HEK293T (cell line): Measurements from ENCODE around the gene HPF1.
A peak's percentile ranks its signal among the peaks of the same experiment; 100 is the strongest.
"Not testable (repeated sequence)": the region's sequence is repeated elsewhere in the genome, so short reads cannot be mapped to it uniquely, and the experiment has no call there.

Experiments
- CTCF ChIA-PET: fragments of 350-600 bp; formaldehyde crosslinking; extraction: SDS; loops from one replicate; lab custom pipeline; 2021; ENCODE audit warnings: antibody characterized with exemption, inconsistent platforms; lab: Yijun Ruan, JAX
- POLR2A ChIA-PET: fragments of 350-600 bp; formaldehyde crosslinking; extraction: SDS; loops from one replicate; lab custom pipeline; 2020; ENCODE audit warnings: antibody characterized with exemption, inconsistent platforms; lab: Yijun Ruan, JAX
- DNase-seq: peaks from one replicate; pipeline ENCODE4 v3.0.0; 2012; ENCODE audit warnings: mixed read lengths; ENCODE audit errors: extremely low spot score
- ARNT ChIP-seq: fragments of 450-650 bp; IDR thresholded peaks from 2 replicates; pipeline ENCODE4 v1.6.1; 2017; ENCODE audit warnings: mild to moderate bottlenecking
- BHLHE40 ChIP-seq: fragments of 450-650 bp; IDR thresholded peaks from 2 replicates; pipeline ENCODE4 v1.6.1; 2016; ENCODE audit warnings: mild to moderate bottlenecking, moderate library complexity, borderline replicate concordance
- CTBP1 ChIP-seq: fragments of 450-650 bp; IDR thresholded peaks from 2 replicates; pipeline ENCODE4 v1.6.1; 2016; ENCODE audit warnings: borderline replicate concordance
- ELF4 ChIP-seq: fragments of 450-650 bp; IDR thresholded peaks from 2 replicates; pipeline ENCODE4 v1.6.1; 2017; ENCODE audit warnings: antibody characterized with exemption
- FOXA1 ChIP-seq: fragments of 450-650 bp; IDR thresholded peaks from 2 replicates; pipeline ENCODE4 v1.6.1; 2016; ENCODE audit warnings: mild to moderate bottlenecking
- FOXK2 ChIP-seq: fragments of 450-650 bp; IDR thresholded peaks from 2 replicates; pipeline ENCODE4 v1.6.1; 2016; ENCODE audit warnings: mild to moderate bottlenecking
- FOXM1 ChIP-seq: fragments of 450-650 bp; IDR thresholded peaks from 2 replicates; pipeline ENCODE4 v1.6.1; 2017; ENCODE audit warnings: mild to moderate bottlenecking, borderline replicate concordance
- HDGF ChIP-seq: fragments of 450-650 bp; IDR thresholded peaks from 2 replicates; pipeline ENCODE4 v1.6.1; 2017; ENCODE audit warnings: antibody characterized with exemption, borderline replicate concordance
- L3MBTL2 ChIP-seq: fragments of 450-650 bp; conservative IDR thresholded peaks from 2 replicates; pipeline ENCODE4 v1.6.1; 2016; ENCODE audit warnings: mild to moderate bottlenecking
- LEF1 ChIP-seq: fragments of 450-650 bp; IDR thresholded peaks from 2 replicates; pipeline ENCODE4 v1.6.1; 2017; ENCODE audit warnings: mild to moderate bottlenecking, borderline replicate concordance
- NFRKB ChIP-seq: fragments of 450-650 bp; IDR thresholded peaks from 2 replicates; pipeline ENCODE4 v1.6.1; 2016; ENCODE audit warnings: mild to moderate bottlenecking, moderate library complexity
- SP1 ChIP-seq: fragments of 450-650 bp; IDR thresholded peaks from 2 replicates; pipeline ENCODE4 v1.6.1; 2017
- SUZ12 ChIP-seq: fragments of 450-650 bp; IDR thresholded peaks from 2 replicates; pipeline ENCODE4 v1.6.1; 2016; ENCODE audit warnings: mild to moderate bottlenecking
- TARDBP ChIP-seq: fragments of 450-650 bp; IDR thresholded peaks from 2 replicates; pipeline ENCODE4 v1.6.1; 2016
- ZNF384 ChIP-seq: fragments of 450-650 bp; IDR thresholded peaks from 2 replicates; pipeline ENCODE4 v1.6.1; 2016
- TF ChIP-seq, protein P1 (sequence below): fragments of 450-650 bp; IDR thresholded peaks from 2 replicates; pipeline ENCODE4 v1.6.1; 2016

The HPF1 gene

DNA sequence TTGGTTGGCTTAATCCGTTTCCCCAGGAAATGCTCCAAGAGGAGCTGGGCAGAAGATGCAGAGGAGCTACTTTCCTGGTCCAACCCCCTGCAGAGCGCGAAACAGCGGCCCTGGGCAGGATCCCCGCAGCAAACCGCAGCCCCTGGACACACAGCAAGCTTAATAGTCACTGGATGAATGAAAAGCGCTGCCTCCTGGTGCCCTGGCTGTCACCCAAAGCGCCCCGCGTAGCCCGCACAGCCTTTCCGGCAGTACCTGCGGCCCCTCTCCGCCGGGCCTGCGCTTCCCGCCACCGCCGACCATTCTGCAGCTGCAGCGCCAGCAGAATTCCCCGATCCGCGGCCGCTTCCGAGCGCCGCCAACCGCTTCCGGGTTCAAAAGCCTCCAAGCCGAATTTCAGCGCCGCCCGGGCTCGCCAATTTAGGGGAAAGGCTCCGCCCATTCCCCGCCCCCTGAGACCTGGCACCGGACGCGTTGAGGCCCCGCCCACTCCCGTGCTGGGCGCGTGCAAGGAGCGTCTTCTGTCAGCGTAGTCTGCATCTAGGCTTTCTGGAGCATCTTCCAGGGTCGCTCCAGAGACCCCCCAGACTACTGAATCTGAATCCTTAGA is at the start of gene HPF1:
TSS of gene HPF1 (minus strand) at position 370 of the 610 bp plus-strand sequence. CDS start at position 303, 67 bp downstream.
- POLR2A ChIA-PET = interaction anchor here (0.7 to 1.2 kb wide), 8 partner anchors 8 to 349 kb away, joined by 3 to 10 read pairs (median 4); partner anchors contain the start of genes CLCN3 and NEK1
- no peak for TF ChIP-seq HDGF
- TF ChIP-seq, protein P1, sequence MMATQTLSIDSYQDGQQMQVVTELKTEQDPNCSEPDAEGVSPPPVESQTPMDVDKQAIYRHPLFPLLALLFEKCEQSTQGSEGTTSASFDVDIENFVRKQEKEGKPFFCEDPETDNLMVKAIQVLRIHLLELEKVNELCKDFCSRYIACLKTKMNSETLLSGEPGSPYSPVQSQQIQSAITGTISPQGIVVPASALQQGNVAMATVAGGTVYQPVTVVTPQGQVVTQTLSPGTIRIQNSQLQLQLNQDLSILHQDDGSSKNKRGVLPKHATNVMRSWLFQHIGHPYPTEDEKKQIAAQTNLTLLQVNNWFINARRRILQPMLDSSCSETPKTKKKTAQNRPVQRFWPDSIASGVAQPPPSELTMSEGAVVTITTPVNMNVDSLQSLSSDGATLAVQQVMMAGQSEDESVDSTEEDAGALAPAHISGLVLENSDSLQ = no peak
- TF ChIP-seq FOXA1 = no peak
- peak; percentile 70; the same call in 1 of the 2 replicates for TF ChIP-seq ELF4
- TF ChIP-seq CTBP1 = no peak
- TF ChIP-seq L3MBTL2 = peak; percentile 30; the same call in 1 of the 2 replicates
- no peak for TF ChIP-seq TARDBP
- no peak for TF ChIP-seq FOXM1
- no peak for TF ChIP-seq LEF1
- TF ChIP-seq ARNT = no peak
- TF ChIP-seq SP1 = 0 out of 2 replicates have a peak, but pooled peaks have one; percentile 25
- no peak for TF ChIP-seq SUZ12
- no peak for TF ChIP-seq ZNF384
- TF ChIP-seq NFRKB = no peak
- no peak for TF ChIP-seq FOXK2
- no peak for TF ChIP-seq BHLHE40
- CTCF ChIA-PET = interaction anchor here (0.7 to 1.0 kb wide), 2 partner anchors 34 to 138 kb away, joined by 3 to 4 read pairs; partner anchors contain the start of gene CLCN3
- peak; percentile 95 for DNase-seq

DNA sequence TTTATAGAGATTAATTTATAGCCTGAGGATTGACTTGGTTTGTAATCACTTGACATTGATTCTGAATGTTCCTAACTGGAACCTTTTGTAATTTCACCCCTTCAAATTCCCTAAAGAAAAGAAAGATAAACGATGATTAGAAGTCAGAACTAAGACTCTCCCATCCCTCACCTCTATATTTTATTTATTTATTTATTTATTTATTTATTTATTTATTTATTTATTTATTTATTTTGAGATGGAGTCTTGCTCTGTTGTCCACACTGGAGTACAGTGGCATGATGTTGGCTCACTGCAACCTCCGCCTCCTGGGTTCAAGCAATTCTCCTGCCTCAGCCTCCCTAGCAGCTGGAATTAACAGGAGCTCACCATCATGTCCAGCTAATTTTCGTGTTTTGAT is 49.0 kb upstream of the HPF1 start:
- POLR2A ChIA-PET, CTCF ChIA-PET, DNase-seq: not testable (repeated sequence)

DNA sequence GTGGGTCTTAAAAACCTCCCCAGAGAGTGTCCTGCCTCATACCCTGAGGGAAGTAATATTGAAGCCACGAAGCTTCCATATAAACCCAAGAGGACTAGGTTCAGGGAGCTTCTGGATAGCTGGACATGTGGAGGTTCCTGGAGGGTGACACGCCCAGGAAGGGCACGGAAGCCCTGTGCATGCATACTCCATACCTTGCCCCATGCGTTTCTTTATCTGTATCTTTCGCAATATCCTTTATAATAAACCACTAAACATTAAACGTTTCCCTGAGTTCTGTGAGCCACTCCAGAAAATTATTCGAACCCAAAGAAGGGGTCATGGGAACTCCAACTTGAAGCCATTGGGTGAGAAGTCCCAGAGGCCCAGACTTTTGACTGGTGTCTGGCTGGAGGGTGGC is 45.7 kb upstream of the HPF1 start:
- CTCF ChIA-PET = no interaction called here
- POLR2A ChIA-PET = no interaction called here
- no peak for DNase-seq
- TF ChIP-seq SP1 (no peak), ARNT (no peak), BHLHE40 (no peak), ZNF384 (no peak), FOXM1 (no peak), FOXA1 (no peak), L3MBTL2 (no peak)
- TF ChIP-seq, protein P1 = no peak

DNA sequence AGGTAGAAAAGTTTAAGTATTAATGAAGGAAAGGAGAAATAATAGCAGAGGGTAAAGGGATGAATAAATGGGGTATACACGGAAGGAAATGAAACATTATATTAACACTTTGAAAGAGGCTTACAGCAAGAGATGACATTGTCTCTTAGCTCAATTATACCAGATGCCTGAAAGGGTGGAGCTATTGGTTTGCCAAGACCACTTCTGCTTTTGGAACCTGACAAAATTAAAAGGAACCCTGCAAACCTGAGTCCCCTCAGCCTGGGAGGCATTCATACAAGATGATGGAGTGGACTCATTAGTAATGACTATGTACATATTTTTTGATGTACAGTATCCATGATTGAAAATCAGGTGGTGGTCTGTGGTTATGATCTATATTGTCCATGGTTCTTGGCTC is 45.1 kb upstream of the HPF1 start:
- CTCF ChIA-PET = no interaction called here
- TF ChIP-seq NFRKB = no peak
- no peak for TF ChIP-seq SP1
- TF ChIP-seq TARDBP = no peak
- TF ChIP-seq ELF4 = no peak
- TF ChIP-seq FOXK2 = no peak
- no peak for TF ChIP-seq LEF1
- no peak for TF ChIP-seq HDGF
- TF ChIP-seq L3MBTL2 = no peak
- TF ChIP-seq ZNF384 = no peak
- TF ChIP-seq, protein P1 = no peak
- no peak for TF ChIP-seq FOXA1
- no peak for TF ChIP-seq BHLHE40
- TF ChIP-seq CTBP1 = no peak
- TF ChIP-seq FOXM1 = no peak
- TF ChIP-seq ARNT = no peak
- TF ChIP-seq SUZ12 = no peak
- POLR2A ChIA-PET = no interaction called here
- DNase-seq = no peak

DNA sequence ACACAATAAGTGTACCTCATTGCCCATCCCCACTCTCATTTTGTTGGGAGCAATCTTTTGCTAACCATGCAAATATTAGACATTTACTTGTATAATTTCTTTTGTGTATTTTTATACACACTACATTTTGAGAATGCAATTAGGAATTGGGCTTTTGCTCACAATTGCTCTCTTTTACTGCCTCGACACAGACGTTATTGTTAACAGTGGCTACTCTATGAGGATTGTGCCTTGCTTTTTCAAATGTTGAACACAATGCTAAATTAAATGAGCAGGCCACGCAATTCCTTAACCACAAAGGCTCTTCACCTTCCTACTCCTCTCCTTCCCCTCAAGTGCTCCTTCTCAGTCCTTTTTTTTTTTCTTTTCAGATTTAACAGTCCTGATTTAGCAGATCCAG is 42.8 kb upstream of the HPF1 start:
- ChIA-PET CTCF (no interaction called here), POLR2A (no interaction called here)
- no peak for DNase-seq
- no peak for TF ChIP-seq SUZ12
- TF ChIP-seq TARDBP = no peak
- no peak for TF ChIP-seq LEF1
- TF ChIP-seq NFRKB = no peak

DNA sequence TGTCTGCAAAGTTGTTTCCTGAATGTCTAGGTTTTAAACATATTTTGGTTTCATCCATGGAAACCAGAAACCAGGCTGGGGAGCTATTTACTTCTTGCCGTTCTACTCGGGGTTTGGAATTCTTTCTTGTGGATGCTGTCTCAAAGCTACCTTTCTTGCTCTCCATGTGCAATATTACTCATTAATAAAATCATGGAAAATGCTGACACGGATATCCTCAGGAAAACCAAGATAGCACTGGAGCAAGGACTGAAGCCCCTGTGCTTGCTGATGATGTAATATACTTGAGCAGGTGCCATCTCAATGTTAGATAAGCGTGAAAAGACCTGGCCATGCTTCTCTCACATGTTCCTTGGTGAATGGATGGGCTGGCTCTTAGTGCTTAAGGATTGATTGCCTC is 41.5 kb upstream of the HPF1 start:
- CTCF ChIA-PET = interaction anchor here (1.1 to 1.4 kb wide), 2 partner anchors 11 to 248 kb away, joined by 3 to 5 read pairs; no protein-coding TSS in a partner anchor
- DNase-seq = no peak
- POLR2A ChIA-PET = no interaction called here
- TF ChIP-seq CTBP1 (no peak), SUZ12 (no peak), NFRKB (no peak), FOXA1 (no peak), HDGF (no peak)
- TF ChIP-seq, protein P1 = no peak
